ENCODE results near the gene MYO3B.

- TF ChIP-seq POLR2A (IDR thresholded peaks at IDR 0.05), result no peak
- TF ChIP-seq CTCF (IDR thresholded peaks at IDR 0.05), result no peak
Measured at GRCh38 chr2:170466632-170467031, 288.7 kb downstream of the MYO3B start.

All from body of pancreas (tissue), 4 donors.